ENCODE measurements around the gene TMEM175. TPM values are rescaled to one million over a fixed set of nuclear protein-coding genes. Genes with fewer than 3 reads are reported as not detected.
"Not testable (repeated sequence)": the region's sequence is repeated elsewhere in the genome, so short reads cannot be mapped to it uniquely, and the experiment has no call there.

TMEM175 gene
- polyA plus RNA-seq, 1 donor (not counting 4 experiments of a cell fraction or from before 2014, with no cell fraction given): 23.2 TPM

- no peak for DNase-seq (ENCODE audit: low read depth, low spot score)
- Histone ChIP-seq H2AFZ (ENCODE audit: control insufficient read depth, low read length) (no peak overlapping the region), H3K36me3 (ENCODE audit: control insufficient read depth in 2 of 2, extremely low read depth in 1 of 2, insufficient read depth in 2 of 2, low read length in 2 of 2) (peaks cover under 1 to 3% of the 10 kb centered on the region in 2 experiments), H3K9ac (ENCODE audit: control insufficient read depth, extremely low read depth, insufficient read depth, low read length) (no peak overlapping the region), H4K20me1 (ENCODE audit: control insufficient read depth, extremely low read depth, insufficient read depth, low read length) (peaks cover 8% of the 10 kb centered on the region), H3K79me2 (ENCODE audit: control insufficient read depth, insufficient read depth, low read length) (peaks cover 93% of the 10 kb centered on the region), H3K9me1 (ENCODE audit: control insufficient read depth, extremely low read depth, insufficient read depth, low read length) (no peaks in the 10 kb centered on the region), H3K4me2 (ENCODE audit: control insufficient read depth, extremely low read depth, insufficient read depth, low read depth, low read length) (no peak overlapping the region), H3K9me3 (ENCODE audit: control insufficient read depth, low read depth, low read length) (no peaks in the 10 kb centered on the region), H3K4me3 (ENCODE audit: control insufficient read depth in 2 of 3, extremely low read depth in 1 of 3, insufficient read depth in 2 of 3, low read depth in 1 of 3, low read length in 3 of 3) (no peak overlapping the region), H3K27ac (ENCODE audit: control insufficient read depth, insufficient read depth, low read length) (no peak overlapping the region), H3K27me3 (ENCODE audit: control insufficient read depth, extremely low read depth, insufficient read depth, low read length) (no peaks in the 10 kb centered on the region), H3K4me1 (ENCODE audit: control insufficient read depth, extremely low read depth, insufficient read depth, low read length) (no peaks in the 10 kb centered on the region)
- dilution Hi-C loops (cut with MboI; ENCODE audit: extremely low pct_ligation_motif_present, low sequenced_read_pairs): no loop called here
- FAIRE-seq: no peak
- no peak for TF ChIP-seq EZH2 (IDR thresholded peaks at IDR 0.05; ENCODE audit: low read length)
- no peak for TF ChIP-seq CTCF (optimal IDR thresholded peaks at IDR 0.05 in 1 of 3, IDR thresholded peaks at IDR 0.05 in 1 of 3, conservative IDR thresholded peaks at IDR 0.05 in 1 of 3; ENCODE audit: extremely low read depth in 1 of 3, insufficient read depth in 2 of 3, low read length in 3 of 3)
Measured at GRCh38 chr4:917992-918391, 14.3 kb upstream of the TMEM175 start.

- H3K4me1 ChIP-seq (ENCODE audit: control insufficient read depth, extremely low read depth, insufficient read depth, low read length); H3K36me3 ChIP-seq (ENCODE audit: control insufficient read depth in 2 of 2, extremely low read depth in 1 of 2, insufficient read depth in 2 of 2, low read length in 2 of 2); H3K9ac ChIP-seq (ENCODE audit: control insufficient read depth, extremely low read depth, insufficient read depth, low read length); H3K9me3 ChIP-seq (ENCODE audit: control insufficient read depth, low read depth, low read length); DNase-seq (ENCODE audit: low read depth, low spot score); dilution Hi-C loops (cut with MboI; ENCODE audit: extremely low pct_ligation_motif_present, low sequenced_read_pairs); H3K4me3 ChIP-seq (ENCODE audit: control insufficient read depth in 2 of 3, extremely low read depth in 1 of 3, insufficient read depth in 2 of 3, low read depth in 1 of 3, low read length in 3 of 3); H3K9me1 ChIP-seq (ENCODE audit: control insufficient read depth, extremely low read depth, insufficient read depth, low read length); H3K27ac ChIP-seq (ENCODE audit: control insufficient read depth, insufficient read depth, low read length); H2AFZ ChIP-seq (ENCODE audit: control insufficient read depth, low read length); H3K27me3 ChIP-seq (ENCODE audit: control insufficient read depth, extremely low read depth, insufficient read depth, low read length); FAIRE-seq; H4K20me1 ChIP-seq (ENCODE audit: control insufficient read depth, extremely low read depth, insufficient read depth, low read length); H3K4me2 ChIP-seq (ENCODE audit: control insufficient read depth, extremely low read depth, insufficient read depth, low read depth, low read length): not testable (repeated sequence)
- H3K79me2 ChIP-seq (ENCODE audit: control insufficient read depth, insufficient read depth, low read length): peaks cover 94% of the 10 kb centered on the region
Measured at GRCh38 chr4:918591-918990, 13.7 kb upstream of the TMEM175 start.

GRCh38 chr4:919004-919680 lies 13.1 kb upstream of the TMEM175 start:
- H3K4me2 ChIP-seq (ENCODE audit: control insufficient read depth, extremely low read depth, insufficient read depth, low read depth, low read length); H3K9ac ChIP-seq (ENCODE audit: control insufficient read depth, extremely low read depth, insufficient read depth, low read length); H3K36me3 ChIP-seq (ENCODE audit: control insufficient read depth in 2 of 2, extremely low read depth in 1 of 2, insufficient read depth in 2 of 2, low read length in 2 of 2); H3K4me3 ChIP-seq (ENCODE audit: control insufficient read depth in 2 of 3, extremely low read depth in 1 of 3, insufficient read depth in 2 of 3, low read depth in 1 of 3, low read length in 3 of 3); H3K27ac ChIP-seq (ENCODE audit: control insufficient read depth, insufficient read depth, low read length); H3K9me1 ChIP-seq (ENCODE audit: control insufficient read depth, extremely low read depth, insufficient read depth, low read length); H2AFZ ChIP-seq (ENCODE audit: control insufficient read depth, low read length); DNase-seq (ENCODE audit: low read depth, low spot score); FAIRE-seq; H3K9me3 ChIP-seq (ENCODE audit: control insufficient read depth, low read depth, low read length); H3K4me1 ChIP-seq (ENCODE audit: control insufficient read depth, extremely low read depth, insufficient read depth, low read length); H3K27me3 ChIP-seq (ENCODE audit: control insufficient read depth, extremely low read depth, insufficient read depth, low read length); H4K20me1 ChIP-seq (ENCODE audit: control insufficient read depth, extremely low read depth, insufficient read depth, low read length); dilution Hi-C loops (cut with MboI; ENCODE audit: extremely low pct_ligation_motif_present, low sequenced_read_pairs): not testable (repeated sequence)
- peaks cover 96% of the 10 kb centered on the region for H3K79me2 ChIP-seq (ENCODE audit: control insufficient read depth, insufficient read depth, low read length)
